ENCODE results near the gene RNF208. TPM values are rescaled to one million over a fixed set of nuclear protein-coding genes. Genes with fewer than 3 reads are reported as not detected.
A peak's percentile ranks its signal among the peaks of the same experiment; 100 is the strongest.

The RNF208 gene
- total and polyA plus RNA-seq, 10 of the 15 experiments (the other 5 are each of a cell fraction or from before 2014, with no cell fraction given) = 0.06 to 10.7 (median 0.77) TPM

GRCh38 chr9:137223078-137223970 lies 1.3 kb upstream of the RNF208 start (continued):
- TF ChIP-seq E2F8 (IDR thresholded peaks at IDR 0.05; ENCODE audit: low read depth, partially characterized antibody) (peak; percentile 62), GABPA (IDR thresholded peaks at IDR 0.05; ENCODE audit: low read depth) (peak; percentile 95), RUNX3 (IDR thresholded peaks at IDR 0.05; ENCODE audit: low read length) (peak; percentile 81), BHLHE40 (IDR thresholded peaks at IDR 0.05; ENCODE audit: borderline replicate concordance in 1 of 2, low read depth in 2 of 2, low read length in 1 of 2) (peak in 1 of 2 experiments; percentile 20; a peak in 1 of 4 replicates), NR2C2 (IDR thresholded peaks at IDR 0.05; ENCODE audit: borderline replicate concordance, control insufficient read depth, insufficient read length, low read depth) (no peak), KDM1A (IDR thresholded peaks at IDR 0.05; ENCODE audit: borderline replicate concordance) (no peak), ZNF384 (IDR thresholded peaks at IDR 0.05; ENCODE audit: borderline replicate concordance, low read depth, low read length) (no peak), E2F4 (IDR thresholded peaks at IDR 0.05; ENCODE audit: low read depth, low read length) (no peak), RELB (IDR thresholded peaks at IDR 0.05; ENCODE audit: low read depth) (peak; percentile 68), RAD51 (IDR thresholded peaks at IDR 0.05) (no peak), JUND (IDR thresholded peaks at IDR 0.05; ENCODE audit: low read depth, low read length) (no peak), GATAD2B (conservative IDR thresholded peaks at IDR 0.05; ENCODE audit: low read depth) (peak; percentile 38), SPI1 (IDR thresholded peaks at IDR 0.05; ENCODE audit: borderline replicate concordance, insufficient read depth, low read depth, low read length) (0 out of 2 replicates have a peak, but pooled peaks have one; percentile 17), ZNF207 (IDR thresholded peaks at IDR 0.05; ENCODE audit: borderline replicate concordance) (peak; percentile 80; the same call in 1 of the 2 replicates), SIX5 (IDR thresholded peaks at IDR 0.05; ENCODE audit: low read depth, low read length, severe bottlenecking) (peak; percentile 36), ZNF24 (IDR thresholded peaks at IDR 0.05) (no peak), POU2F2 (IDR thresholded peaks at IDR 0.05; ENCODE audit: borderline replicate concordance, low read depth, low read length) (peak; percentile 48; the same call in 1 of the 3 replicates), LARP7 (IDR thresholded peaks at IDR 0.05) (0 out of 2 replicates have a peak, but pooled peaks have one; percentile 62), MXI1 (IDR thresholded peaks at IDR 0.05; ENCODE audit: low read depth, low read length) (peak; percentile 35; the same call in 1 of the 2 replicates), PBX3 (IDR thresholded peaks at IDR 0.05; ENCODE audit: insufficient replicate concordance, low read depth, low read length) (peak; percentile 83), CBX3 (IDR thresholded peaks at IDR 0.05; ENCODE audit: borderline replicate concordance, low read depth) (no peak), NFYB (IDR thresholded peaks at IDR 0.05; ENCODE audit: insufficient read depth, low read depth, low read length) (peak; percentile 83; the same call in 1 of the 2 replicates)
